GM18907 (cell line): ENCODE measurements around the gene AADACL3.
"Not testable (repeated sequence)": the region's sequence is repeated elsewhere in the genome, so short reads cannot be mapped to it uniquely, and the experiment has no call there.

ENCODE experiments used
- ATAC-seq: cut with Tn5 transposase; IDR thresholded peaks from one replicate; pipeline ENCODE4 v1.9.1; 2021; ENCODE audit warnings: mild to moderate bottlenecking, moderate library complexity; ENCODE audit not compliant: unreplicated experiment

AADACL3 gene

GRCh38 chr1:12715896-12716437, at the start of gene AADACL3:
Gene AADACL3 (plus strand): TSS chr1:12716110. CDS start chr1:12716177, 67 bp downstream.
- no peak for ATAC-seq

GRCh38 chr1:12666141-12666735, 49.7 kb upstream of the AADACL3 start:
- ATAC-seq, result no peak

- ATAC-seq, result no peak
Measured at GRCh38 chr1:12669529-12670068, 46.3 kb upstream of the AADACL3 start.

- no peak for ATAC-seq
Measured at GRCh38 chr1:12674358-12674757, 41.6 kb upstream of the AADACL3 start.

GRCh38 chr1:12676122-12676521, 39.8 kb upstream of the AADACL3 start:
- not testable (repeated sequence) for ATAC-seq

GRCh38 chr1:12677565-12677964, 38.3 kb upstream of the AADACL3 start:
- ATAC-seq, result no peak

- ATAC-seq, result no peak
Measured at GRCh38 chr1:12678350-12678749, 37.6 kb upstream of the AADACL3 start.

GRCh38 chr1:12678820-12679219, 37.1 kb upstream of the AADACL3 start:
- no peak for ATAC-seq

GRCh38 chr1:12690156-12690555, 25.8 kb upstream of the AADACL3 start:
- no peak for ATAC-seq

GRCh38 chr1:12692967-12693782, 22.7 kb upstream of the AADACL3 start:
- ATAC-seq, result no peak

- no peak for ATAC-seq
Measured at GRCh38 chr1:12696658-12697057, 19.3 kb upstream of the AADACL3 start.

- no peak for ATAC-seq
Measured at GRCh38 chr1:12697397-12697796, 18.5 kb upstream of the AADACL3 start.

- no peak for ATAC-seq
Measured at GRCh38 chr1:12703821-12704451, 12.0 kb upstream of the AADACL3 start.

- no peak for ATAC-seq
Measured at GRCh38 chr1:12706061-12706460, 9.8 kb upstream of the AADACL3 start.

GRCh38 chr1:12708396-12709090, 7.4 kb upstream of the AADACL3 start:
- ATAC-seq, result no peak

- no peak for ATAC-seq
Measured at GRCh38 chr1:12709091-12709491, 6.8 kb upstream of the AADACL3 start.

GRCh38 chr1:12709696-12710095, 6.2 kb upstream of the AADACL3 start:
- ATAC-seq, result no peak

GRCh38 chr1:12711536-12711935, 4.4 kb upstream of the AADACL3 start:
- no peak for ATAC-seq

- no peak for ATAC-seq
Measured at GRCh38 chr1:12712076-12712475, 3.8 kb upstream of the AADACL3 start.

GRCh38 chr1:12712929-12713328, 3.0 kb upstream of the AADACL3 start:
- no peak for ATAC-seq

- ATAC-seq, result not testable (repeated sequence)
Measured at GRCh38 chr1:12713651-12714050, 2.3 kb upstream of the AADACL3 start.
